HCT116 (cell line): Measurements from ENCODE around the gene TNPO2.

Source experiments
- CBX3 ChIP-seq: IDR thresholded peaks from 2 replicates; pipeline ENCODE4 v1.6.1; 2012; ENCODE audit warnings: low read depth
- CEBPB ChIP-seq: IDR thresholded peaks from 2 replicates; pipeline ENCODE4 v1.6.1; 2012; ENCODE audit warnings: low read depth
- CTCF ChIP-seq, 3 experiments: fragments of 200-600 bp in 1 of 3; sonication (generic) in 1 of 3; IDR thresholded peaks in 2 of 3; conservative IDR thresholded peaks in 1 of 3; 2 replicates each; pipeline ENCODE4 v1.5.1; 2012 to 2017; ENCODE audit warnings: low read depth in 2 of 3, low read length in 2 of 3, antibody characterized with exemption in 1 of 3, borderline replicate concordance in 1 of 3, control low read depth in 1 of 3, mild to moderate bottlenecking in 1 of 3, mixed read lengths in 1 of 3, mixed run types in 1 of 3, moderate library complexity in 1 of 3; ENCODE audit not compliant: insufficient read depth in 1 of 3
- EZH2 ChIP-seq: fragments of 200-600 bp; sonication (generic); IDR thresholded peaks from 2 replicates; pipeline ENCODE4 v1.6.1; 2017; ENCODE audit warnings: antibody characterized with exemption, mixed run types
- EZH2phosphoT487 ChIP-seq: fragments of 200-600 bp; IDR thresholded peaks from 2 replicates; pipeline ENCODE4 v1.6.1; 2018; ENCODE audit warnings: antibody characterized with exemption, borderline replicate concordance
- FOSL1 ChIP-seq: IDR thresholded peaks from 2 replicates; pipeline ENCODE4 v1.6.1; 2012; ENCODE audit warnings: low read depth
- POLR2A ChIP-seq: IDR thresholded peaks from 2 replicates; pipeline ENCODE4 v1.7.0; 2011; ENCODE audit warnings: borderline replicate concordance; ENCODE audit not compliant: insufficient read depth, insufficient read length; ENCODE audit errors: extremely low read depth
- POLR2AphosphoS5 ChIP-seq: IDR thresholded peaks from 2 replicates; pipeline ENCODE4 v1.6.1; 2011; ENCODE audit warnings: mild to moderate bottlenecking, low read depth, low read length, moderate library complexity
- REST ChIP-seq: IDR thresholded peaks from 2 replicates; pipeline ENCODE4 v1.6.1; 2012; ENCODE audit warnings: low read depth
- SIN3A ChIP-seq: IDR thresholded peaks from 2 replicates; pipeline ENCODE4 v1.6.1; 2012; ENCODE audit warnings: low read depth
- YY1 ChIP-seq: IDR thresholded peaks from 2 replicates; pipeline ENCODE4 v1.6.1; 2011; ENCODE audit warnings: low read length, low read depth, moderate library complexity, mild to moderate bottlenecking; ENCODE audit not compliant: insufficient replicate concordance; ENCODE audit errors: extremely low read depth
- ZFX ChIP-seq: fragments of 450-650 bp; IDR thresholded peaks from 2 replicates; pipeline ENCODE4 v1.6.1; 2017
- TF ChIP-seq, protein P1 (sequence below): IDR thresholded peaks from 2 replicates; pipeline ENCODE4 v1.6.1; 2012

DNA sequence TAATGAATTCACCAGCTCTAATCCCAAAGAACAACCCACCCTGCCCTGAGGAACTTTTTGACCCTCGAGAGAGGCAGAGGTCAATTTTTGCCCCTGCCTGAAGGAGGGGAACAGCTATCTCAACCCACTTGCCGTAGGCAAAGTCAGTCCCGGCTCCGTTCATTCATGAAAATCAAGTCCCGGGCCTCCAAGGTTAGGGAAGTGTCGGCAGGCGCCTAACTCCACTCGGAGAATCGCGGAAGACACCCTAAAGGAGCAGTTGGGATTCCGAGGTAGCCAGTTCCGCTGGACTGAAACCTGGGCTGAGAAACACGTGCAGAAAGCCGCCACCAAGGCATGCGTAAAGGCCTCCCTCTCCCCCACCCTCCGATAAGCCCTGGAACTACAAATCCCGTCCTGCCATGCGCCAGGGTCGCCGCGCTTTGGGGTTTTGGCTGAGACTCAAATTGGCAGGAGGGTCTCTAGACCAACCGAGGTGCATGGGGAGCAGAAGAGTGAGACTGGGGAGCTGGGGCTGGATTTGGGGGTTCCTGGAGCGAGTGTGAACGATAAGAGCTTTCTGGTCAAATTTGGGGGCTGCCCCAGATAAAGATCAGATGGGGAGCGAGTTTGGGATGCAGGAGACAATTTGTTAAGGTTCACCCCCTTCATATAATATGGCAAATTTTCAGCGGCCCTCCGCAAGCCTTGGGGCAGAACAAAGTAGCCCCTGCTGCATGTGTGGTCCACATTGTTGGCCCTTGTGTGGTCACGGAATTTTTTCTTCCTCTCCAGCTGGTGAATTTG lies at the start of gene TNPO2:
- TF ChIP-seq SIN3A = no peak
- no peak for TF ChIP-seq CTCF (IDR thresholded peaks at IDR 0.05 in 2 of 3, conservative IDR thresholded peaks at IDR 0.05 in 1 of 3; ENCODE audit: borderline replicate concordance in 1 of 3, insufficient read depth in 1 of 3, low read depth in 2 of 3, low read length in 2 of 3)
- no peak for TF ChIP-seq POLR2AphosphoS5
- no peak for TF ChIP-seq CEBPB
- no peak for TF ChIP-seq FOSL1
- TF ChIP-seq CBX3 = no peak
- TF ChIP-seq REST = no peak
- TF ChIP-seq EZH2 = no peak
- TF ChIP-seq POLR2A = no peak
- TF ChIP-seq ZFX = no peak
- TF ChIP-seq EZH2phosphoT487 = no peak
- no peak for TF ChIP-seq YY1
- TF ChIP-seq, protein P1, sequence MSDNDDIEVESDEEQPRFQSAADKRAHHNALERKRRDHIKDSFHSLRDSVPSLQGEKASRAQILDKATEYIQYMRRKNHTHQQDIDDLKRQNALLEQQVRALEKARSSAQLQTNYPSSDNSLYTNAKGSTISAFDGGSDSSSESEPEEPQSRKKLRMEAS = peak; percentile 89
